Measurements from ENCODE around the gene TMC2. TPM values are rescaled to one million over a fixed set of nuclear protein-coding genes. Genes with fewer than 3 reads are reported as not detected.

The TMC2 gene
- total RNA-seq, 1 donor from 2014 or later, result not detected

GRCh38 chr20:2656471-2657117 lies 120.2 kb downstream of the TMC2 start:
- Mint-ChIP-seq H3K4me1 (ENCODE audit: low read depth, unreplicated experiment) (peaks cover 5% of the 10 kb centered on the region), H3K27me3 (ENCODE audit: unreplicated experiment) (peaks cover 12% of the 10 kb centered on the region), H3K36me3 (ENCODE audit: unreplicated experiment) (peaks cover 4% of the 10 kb centered on the region), H3K9me3 (ENCODE audit: unreplicated experiment) (peaks cover 5% of the 10 kb centered on the region), H3K4me3 (ENCODE audit: unreplicated experiment) (no peak overlapping the region), H3K27ac (ENCODE audit: unreplicated experiment) (no peak overlapping the region)
- TF ChIP-seq, protein P1, sequence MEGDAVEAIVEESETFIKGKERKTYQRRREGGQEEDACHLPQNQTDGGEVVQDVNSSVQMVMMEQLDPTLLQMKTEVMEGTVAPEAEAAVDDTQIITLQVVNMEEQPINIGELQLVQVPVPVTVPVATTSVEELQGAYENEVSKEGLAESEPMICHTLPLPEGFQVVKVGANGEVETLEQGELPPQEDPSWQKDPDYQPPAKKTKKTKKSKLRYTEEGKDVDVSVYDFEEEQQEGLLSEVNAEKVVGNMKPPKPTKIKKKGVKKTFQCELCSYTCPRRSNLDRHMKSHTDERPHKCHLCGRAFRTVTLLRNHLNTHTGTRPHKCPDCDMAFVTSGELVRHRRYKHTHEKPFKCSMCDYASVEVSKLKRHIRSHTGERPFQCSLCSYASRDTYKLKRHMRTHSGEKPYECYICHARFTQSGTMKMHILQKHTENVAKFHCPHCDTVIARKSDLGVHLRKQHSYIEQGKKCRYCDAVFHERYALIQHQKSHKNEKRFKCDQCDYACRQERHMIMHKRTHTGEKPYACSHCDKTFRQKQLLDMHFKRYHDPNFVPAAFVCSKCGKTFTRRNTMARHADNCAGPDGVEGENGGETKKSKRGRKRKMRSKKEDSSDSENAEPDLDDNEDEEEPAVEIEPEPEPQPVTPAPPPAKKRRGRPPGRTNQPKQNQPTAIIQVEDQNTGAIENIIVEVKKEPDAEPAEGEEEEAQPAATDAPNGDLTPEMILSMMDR (IDR thresholded peaks at IDR 0.05; ENCODE audit: partially characterized antibody, unreplicated experiment), result no peak
- no peak for DNase-seq

- Mint-ChIP-seq H3K27me3 (ENCODE audit: unreplicated experiment) (peaks cover 10% of the 10 kb centered on the region), H3K36me3 (ENCODE audit: unreplicated experiment) (peaks cover 4% of the 10 kb centered on the region), H3K4me3 (ENCODE audit: unreplicated experiment) (no peak overlapping the region), H3K27ac (ENCODE audit: unreplicated experiment) (no peak overlapping the region), H3K9me3 (ENCODE audit: unreplicated experiment) (peaks cover 6% of the 10 kb centered on the region), H3K4me1 (ENCODE audit: low read depth, unreplicated experiment) (peaks cover 5% of the 10 kb centered on the region)
- DNase-seq, result no peak
- TF ChIP-seq, protein P1 (IDR thresholded peaks at IDR 0.05; ENCODE audit: partially characterized antibody, unreplicated experiment), result no peak
These were observed 120.9 kb downstream of the TMC2 start for GRCh38 chr20:2657241-2657640.

DNA sequence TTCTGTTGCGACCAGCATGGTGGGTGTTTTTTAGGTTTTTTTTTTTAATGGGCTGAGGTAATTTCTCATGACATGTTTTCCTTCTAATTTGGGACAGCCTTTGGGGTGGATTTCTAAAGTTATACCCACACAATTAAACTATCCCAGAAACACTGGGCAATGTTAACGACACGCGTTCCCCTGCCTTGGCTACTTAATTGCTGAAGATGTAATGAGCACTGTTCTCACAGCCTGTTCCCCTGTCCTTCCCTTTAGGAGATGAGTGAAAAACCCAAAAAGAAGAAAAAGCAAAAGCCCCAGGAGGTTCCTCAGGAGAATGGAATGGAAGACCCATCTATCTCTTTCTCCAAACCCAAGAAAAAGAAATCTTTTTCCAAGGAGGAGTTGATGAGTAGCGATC lies 121.3 kb downstream of the TMC2 start:
- Mint-ChIP-seq H3K9me3 (ENCODE audit: unreplicated experiment) (peaks cover 8% of the 10 kb centered on the region), H3K4me1 (ENCODE audit: low read depth, unreplicated experiment) (peaks cover 5% of the 10 kb centered on the region), H3K4me3 (ENCODE audit: unreplicated experiment) (no peak overlapping the region), H3K36me3 (ENCODE audit: unreplicated experiment) (peaks cover 4% of the 10 kb centered on the region), H3K27ac (ENCODE audit: unreplicated experiment) (no peak overlapping the region), H3K27me3 (ENCODE audit: unreplicated experiment) (peaks cover 10% of the 10 kb centered on the region)
- no peak for DNase-seq
- TF ChIP-seq, protein P1 (IDR thresholded peaks at IDR 0.05; ENCODE audit: partially characterized antibody, unreplicated experiment), result no peak

DNA sequence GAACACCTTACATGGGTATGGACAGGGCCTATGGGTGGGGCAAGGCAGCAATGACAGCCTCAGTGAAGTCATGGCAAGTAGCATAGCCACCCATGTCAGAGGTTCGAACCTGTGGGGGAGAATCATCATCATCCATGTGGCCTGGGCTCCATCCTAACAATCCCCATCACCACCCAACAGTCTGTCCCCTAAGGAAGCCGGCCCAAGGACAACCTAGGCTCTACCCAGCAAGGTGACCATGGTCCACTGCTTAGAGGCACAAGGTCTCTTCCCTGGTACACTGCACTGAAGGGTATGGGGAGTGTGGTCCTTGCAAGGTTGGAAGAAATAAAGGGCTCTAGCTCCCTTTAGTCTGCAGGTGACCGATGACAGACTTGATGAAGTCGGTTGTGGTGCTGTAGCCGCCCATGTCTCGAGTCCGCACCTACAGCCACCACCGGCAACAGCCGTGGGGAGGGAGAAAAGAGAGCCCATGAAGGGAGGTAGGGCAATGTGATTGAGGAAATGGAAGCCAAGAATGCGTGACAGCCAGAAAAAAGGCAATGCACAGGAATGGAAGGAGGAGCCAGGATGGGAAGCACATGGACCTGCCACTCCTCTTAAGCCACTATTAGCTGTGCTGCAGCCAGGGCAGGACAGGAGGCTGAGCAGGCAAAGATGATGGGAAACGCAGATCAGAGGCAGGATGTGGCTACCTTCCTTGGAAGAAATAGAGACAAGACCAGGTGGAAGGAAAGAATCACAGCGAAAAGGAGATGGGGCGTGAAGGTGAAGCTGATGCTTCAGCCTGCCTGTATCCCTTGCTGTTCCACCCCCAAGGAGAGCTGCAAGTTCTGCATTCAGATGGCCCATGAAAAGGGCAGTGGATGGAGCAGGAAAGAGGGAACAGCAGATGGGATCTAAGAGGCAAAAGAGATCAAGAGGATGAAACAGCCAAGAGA lies 122.3 kb downstream of the TMC2 start:
- DNase-seq, result no peak
- Mint-ChIP-seq H3K4me3 (ENCODE audit: unreplicated experiment) (peak overlapping the region; percentile 54), H3K36me3 (ENCODE audit: unreplicated experiment) (peaks cover 4% of the 10 kb centered on the region), H3K27me3 (ENCODE audit: unreplicated experiment) (peaks cover 10% of the 10 kb centered on the region), H3K9me3 (ENCODE audit: unreplicated experiment) (peaks cover 10% of the 10 kb centered on the region), H3K4me1 (ENCODE audit: low read depth, unreplicated experiment) (peaks cover 6% of the 10 kb centered on the region), H3K27ac (ENCODE audit: unreplicated experiment) (peak overlapping the region; percentile 55)
- TF ChIP-seq, protein P1 (IDR thresholded peaks at IDR 0.05; ENCODE audit: partially characterized antibody, unreplicated experiment), result no peak

- Mint-ChIP-seq H3K27me3 (ENCODE audit: unreplicated experiment) (peaks cover 13% of the 10 kb centered on the region), H3K4me1 (ENCODE audit: low read depth, unreplicated experiment) (peaks cover 6% of the 10 kb centered on the region), H3K9me3 (ENCODE audit: unreplicated experiment) (peaks cover 14% of the 10 kb centered on the region), H3K36me3 (ENCODE audit: unreplicated experiment) (peaks cover 4% of the 10 kb centered on the region), H3K27ac (ENCODE audit: unreplicated experiment) (no peak overlapping the region), H3K4me3 (ENCODE audit: unreplicated experiment) (no peak overlapping the region)
- no peak for DNase-seq
- TF ChIP-seq, protein P1 (IDR thresholded peaks at IDR 0.05; ENCODE audit: partially characterized antibody, unreplicated experiment), result no peak
These were observed 123.2 kb downstream of the TMC2 start for GRCh38 chr20:2659547-2659946.
